Frontal cortex (tissue), 4 donors: ENCODE measurements around the gene CELA3A. TPM values are rescaled to one million over a fixed set of nuclear protein-coding genes. Genes with fewer than 3 reads are reported as not detected.
"Not testable (repeated sequence)": the region's sequence is repeated elsewhere in the genome, so short reads cannot be mapped to it uniquely, and the experiment has no call there.

Experiments
- DNase-seq, 2 donors: peaks; one replicate each; pipeline ENCODE4 v3.0.0; 2012; ENCODE audit warnings: low spot score in 2 of 2
- FAIRE-seq: peaks from 2 replicates; lab custom pipeline; 2012; peaks lifted over from hg19 to GRCh38; lab: Jason Lieb, UNC
- total RNA-seq: library from RNA; depleted of rRNA; stranded (reverse); fragments of >200 nt; gene quantifications from one replicate; pipeline ENCODE4 v1.2.3, GENCODE V29; 2014
- donor health status: control.
- donor health status: control.
- donor health status: control.

CELA3A gene, protein sequence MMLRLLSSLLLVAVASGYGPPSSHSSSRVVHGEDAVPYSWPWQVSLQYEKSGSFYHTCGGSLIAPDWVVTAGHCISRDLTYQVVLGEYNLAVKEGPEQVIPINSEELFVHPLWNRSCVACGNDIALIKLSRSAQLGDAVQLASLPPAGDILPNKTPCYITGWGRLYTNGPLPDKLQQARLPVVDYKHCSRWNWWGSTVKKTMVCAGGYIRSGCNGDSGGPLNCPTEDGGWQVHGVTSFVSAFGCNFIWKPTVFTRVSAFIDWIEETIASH
- total RNA-seq, result not detected

DNA sequence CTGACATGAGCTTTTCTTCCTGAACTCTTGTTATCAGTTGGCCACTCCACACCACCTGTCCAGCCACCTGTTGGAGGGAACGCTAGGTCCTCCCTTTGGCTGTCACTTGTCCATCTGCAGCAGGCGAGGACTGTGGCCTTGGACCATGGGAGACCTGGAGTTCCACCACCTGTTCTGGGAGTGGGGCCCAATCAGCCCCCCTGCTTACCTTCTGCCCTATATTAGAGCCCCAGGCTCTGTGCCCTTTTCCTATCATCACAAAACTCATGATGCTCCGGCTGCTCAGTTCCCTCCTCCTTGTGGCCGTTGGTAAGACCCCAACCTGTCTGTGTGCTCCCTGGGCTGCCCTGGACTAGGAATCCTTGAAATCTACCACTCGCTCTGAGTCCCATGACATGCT is at the start of gene CELA3A:
CELA3A (plus strand) TSS at position 249 of the 400 bp plus-strand sequence; CDS start at position 267, 18 bp downstream.
- FAIRE-seq, result no peak
- no peak for DNase-seq

DNA sequence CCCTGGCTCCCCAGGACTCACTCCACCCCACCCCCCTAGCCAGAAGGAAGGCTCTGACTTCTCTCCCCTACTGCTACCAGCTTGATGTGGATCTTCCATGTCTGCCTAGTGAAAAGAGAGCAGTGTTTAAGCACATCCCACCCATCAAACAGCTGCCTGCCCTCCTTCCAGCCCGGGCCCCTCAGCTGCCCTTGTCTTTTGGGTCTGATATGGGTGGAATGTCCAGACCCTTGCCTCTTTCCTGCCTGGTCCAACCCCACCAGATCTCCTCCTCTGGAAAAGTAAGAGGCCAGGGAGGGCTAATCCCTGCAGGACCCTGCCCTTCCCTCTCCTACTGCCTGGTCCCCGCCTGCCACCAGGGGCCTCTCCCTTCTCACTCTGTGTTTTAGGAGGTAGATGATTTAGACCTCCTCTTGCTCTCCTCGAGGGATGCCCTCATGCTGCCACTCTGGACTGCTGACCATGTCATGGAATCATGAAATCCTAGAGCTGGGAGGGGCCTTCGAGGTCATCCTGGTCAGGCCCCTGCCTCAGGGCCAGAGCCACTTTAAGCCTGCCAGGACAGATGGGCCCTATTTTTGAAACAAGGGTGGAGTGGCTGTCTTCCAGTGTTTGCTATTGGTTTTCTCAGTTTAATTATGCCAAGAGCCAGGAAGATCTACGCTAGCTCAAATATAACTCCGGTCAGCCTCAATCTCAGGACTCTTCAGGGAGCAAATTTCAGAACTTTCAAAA is 48.5 kb upstream of the CELA3A start:
- DNase-seq (no peak), FAIRE-seq (no peak)

DNA sequence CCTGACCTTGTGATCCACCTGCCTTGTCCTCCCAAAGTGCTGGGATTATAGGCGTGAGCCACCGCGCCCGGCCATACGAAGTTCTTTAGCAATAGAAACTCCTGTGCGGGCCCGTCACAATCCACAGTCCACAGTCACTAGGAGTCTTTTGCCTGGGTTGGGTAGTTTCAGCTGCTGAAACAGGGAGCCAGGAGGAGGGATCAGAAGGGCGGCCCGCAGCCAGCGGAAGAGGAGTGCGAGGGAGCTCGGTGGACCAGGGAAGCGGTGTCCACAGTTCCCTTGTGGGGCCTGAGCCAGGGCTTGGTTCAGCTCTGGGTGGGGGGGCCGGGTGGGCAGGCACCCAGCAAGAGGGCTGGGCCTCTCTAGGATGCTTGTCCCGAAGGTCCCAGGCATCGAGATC is 46.4 kb upstream of the CELA3A start:
- DNase-seq, result no peak
- no peak for FAIRE-seq

DNA sequence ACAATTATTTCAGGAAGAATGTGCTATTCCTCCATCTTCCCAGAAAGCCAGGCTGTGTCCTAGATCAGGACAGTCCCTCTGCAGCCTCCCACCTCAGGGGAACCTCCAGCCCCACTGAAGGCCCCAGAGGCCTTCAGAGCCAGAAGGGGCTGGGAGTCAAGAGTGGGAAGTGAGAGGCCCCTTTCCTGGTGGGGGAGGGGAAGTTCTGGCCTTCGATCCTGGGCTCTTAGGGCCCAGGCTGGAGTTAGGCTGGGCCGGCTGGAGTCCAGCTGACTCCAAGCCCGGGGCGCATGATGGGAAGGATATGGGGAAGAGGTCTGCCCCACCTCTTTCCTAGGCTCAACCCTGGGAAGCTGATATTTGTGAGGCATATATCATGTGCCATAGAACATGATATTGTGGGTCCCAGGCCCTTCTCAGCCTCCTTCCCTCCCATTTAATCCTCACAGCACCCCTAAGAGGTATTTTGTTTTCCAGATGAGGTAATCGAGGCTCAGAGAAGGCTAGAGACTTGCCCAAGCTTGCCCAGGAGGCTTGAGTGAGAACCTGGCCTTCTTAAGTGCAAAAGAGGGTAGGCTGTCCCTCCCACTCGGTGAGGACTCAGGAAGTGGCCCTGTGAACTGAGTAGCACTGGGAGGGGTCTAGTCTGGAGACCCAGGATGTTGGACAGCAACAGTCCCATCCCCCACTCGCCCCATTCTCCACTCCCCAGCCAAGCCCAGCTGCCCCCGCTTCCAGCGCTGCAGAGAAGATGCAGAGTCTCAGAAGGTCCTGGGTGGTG is 45.8 kb upstream of the CELA3A start:
- FAIRE-seq, result no peak
- no peak for DNase-seq

DNA sequence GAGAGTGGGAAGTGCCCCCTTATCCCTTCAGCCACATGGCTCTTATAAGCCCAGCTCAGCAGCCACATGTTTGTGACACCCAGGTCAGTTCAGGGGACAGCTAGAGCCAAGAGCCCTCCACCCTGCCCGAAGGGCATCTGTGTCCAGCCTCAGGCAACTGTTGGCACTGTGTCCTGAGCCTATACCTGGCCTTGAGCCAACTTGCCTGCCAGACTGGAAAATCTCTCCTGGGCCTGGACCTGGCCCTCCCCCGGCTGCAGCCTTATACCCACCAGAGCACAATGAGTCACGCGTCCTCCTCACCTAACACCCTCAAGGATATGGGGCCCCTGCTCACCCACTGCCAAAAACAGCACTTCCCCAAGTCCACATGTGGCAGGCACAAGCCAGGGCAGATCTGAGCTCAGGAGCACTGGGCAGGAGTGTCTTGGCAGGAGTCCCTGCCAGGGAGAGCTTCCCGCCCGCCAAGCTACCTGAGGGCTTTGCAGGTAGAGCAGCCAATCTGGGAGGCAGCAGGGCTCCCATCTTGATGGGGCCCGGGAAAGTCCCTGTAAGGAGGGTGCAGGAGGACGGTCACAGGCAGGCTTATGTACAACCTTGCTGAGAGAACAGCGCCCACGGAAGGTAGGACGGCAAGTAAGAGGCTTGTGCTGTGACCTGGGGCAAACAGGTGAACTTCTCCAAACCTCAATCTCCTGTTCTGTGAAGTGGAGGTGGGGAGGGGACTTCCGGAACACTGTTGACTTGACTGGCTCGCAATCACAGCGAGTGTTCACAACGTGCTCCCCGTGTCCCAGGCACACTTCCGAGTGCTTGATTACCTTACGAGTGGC is 44.5 kb upstream of the CELA3A start:
- FAIRE-seq (no peak), DNase-seq (no peak)

DNA sequence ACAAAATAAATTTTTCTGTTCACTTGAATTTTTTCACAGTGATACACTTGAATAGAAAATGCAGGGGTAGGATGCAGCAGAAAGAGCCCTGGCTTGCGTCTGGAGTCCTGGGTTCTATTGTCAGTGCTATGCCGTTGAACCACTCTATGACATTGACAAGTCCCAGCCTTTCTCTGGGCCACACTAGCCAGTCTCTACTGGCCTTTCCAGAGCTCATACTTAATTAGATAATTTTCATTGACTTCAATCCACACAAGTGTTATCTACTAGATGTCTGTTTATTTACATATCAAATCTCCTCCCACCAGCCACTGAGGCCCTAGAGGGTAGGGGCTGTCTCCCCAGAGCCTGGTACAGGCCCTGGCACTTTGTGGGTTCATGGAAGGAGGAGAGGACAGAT is 40.1 kb upstream of the CELA3A start:
- DNase-seq (no peak), FAIRE-seq (no peak)

DNA sequence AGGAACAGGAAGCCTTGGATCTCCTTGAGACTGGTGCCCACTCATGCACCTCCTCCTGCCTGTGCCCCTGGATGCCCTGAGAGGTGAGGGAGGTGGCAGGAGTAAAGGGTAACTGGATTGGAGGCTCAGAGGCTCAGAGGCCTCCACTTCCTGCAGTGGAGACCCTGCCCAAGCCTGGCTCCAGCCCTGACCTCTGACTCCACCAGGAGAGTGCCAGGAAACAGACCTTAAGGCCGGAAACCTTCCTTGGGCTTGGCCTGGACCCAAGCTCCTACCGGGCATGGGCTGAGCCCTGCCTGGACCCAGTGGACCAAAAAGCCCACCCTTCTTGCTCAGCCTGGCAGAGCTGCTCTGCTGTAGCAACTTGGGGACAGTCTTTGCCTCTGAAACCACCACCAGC is 39.7 kb upstream of the CELA3A start:
- FAIRE-seq (no peak), DNase-seq (no peak)

DNA sequence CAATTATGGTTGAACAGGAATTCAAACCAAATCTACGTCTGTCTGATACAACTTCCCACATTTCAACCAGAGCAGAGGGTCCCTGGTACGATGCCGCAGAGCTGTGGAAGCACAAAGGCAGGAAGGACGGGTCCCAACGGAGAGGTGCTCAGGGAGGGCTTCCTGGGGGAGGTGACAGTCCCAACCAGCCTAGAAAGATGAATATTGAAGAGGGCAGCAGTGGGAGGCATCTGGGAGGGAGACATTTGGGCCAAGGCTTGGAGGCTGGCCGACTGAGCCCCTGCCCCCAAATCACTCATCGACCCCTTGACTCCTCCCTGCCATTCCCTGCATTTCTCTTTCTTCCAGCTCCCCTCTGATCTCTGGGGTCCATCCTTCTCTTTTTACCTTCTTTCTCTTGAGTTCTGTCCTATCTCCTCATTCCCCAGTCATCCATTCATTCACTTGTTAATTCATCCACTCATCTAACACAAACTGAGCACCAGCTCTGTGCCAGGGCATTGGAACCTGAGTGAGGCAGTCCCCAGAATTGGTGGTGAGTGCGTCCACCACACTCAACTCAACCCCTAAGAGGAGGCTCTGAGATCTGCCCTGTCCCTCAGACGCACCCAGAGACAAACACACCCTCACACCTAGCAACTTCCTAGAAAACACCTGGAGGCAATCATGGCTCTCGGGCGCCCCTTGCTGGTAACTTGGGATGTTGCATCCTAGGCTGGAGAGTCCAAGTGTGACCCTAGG is 37.8 kb upstream of the CELA3A start:
- FAIRE-seq, result no peak
- DNase-seq, result peak; percentile 38 to 65

DNA sequence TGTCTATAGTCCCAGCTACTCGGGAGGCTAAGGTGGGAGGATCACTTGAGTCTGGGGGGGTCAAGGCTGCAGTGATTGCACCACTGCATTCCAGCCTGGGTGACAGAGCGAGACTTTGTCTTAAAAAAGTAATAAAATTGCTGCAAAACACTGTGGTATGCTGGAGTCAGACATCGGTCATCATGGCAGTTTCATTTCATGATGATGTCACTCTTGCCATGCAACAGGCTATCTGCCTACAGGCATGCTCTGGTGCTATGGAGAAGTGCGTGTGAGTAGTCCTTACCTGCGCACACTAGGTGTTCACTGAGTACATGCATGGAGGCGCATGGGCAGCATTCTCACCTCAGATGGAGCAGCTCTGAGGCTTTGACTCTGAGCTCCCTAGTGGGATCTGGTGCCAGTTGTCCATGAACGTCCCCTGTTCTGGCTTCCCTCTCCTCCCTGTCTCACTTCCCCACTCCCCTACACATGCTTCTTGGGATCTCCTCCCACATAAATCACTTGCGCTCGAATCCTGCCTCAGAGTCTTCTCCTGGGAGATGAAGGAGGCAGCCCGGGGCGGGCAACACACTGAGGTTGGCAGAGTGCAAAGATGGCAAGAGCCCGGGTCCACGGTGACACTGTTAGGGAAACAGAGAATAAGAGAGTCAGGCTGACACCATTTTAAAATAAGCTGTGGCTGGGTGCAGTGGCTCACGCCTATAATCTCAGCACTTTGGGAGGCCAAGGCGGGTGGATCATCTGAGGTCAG is 35.0 kb upstream of the CELA3A start:
- FAIRE-seq (no peak), DNase-seq (no peak)

DNA sequence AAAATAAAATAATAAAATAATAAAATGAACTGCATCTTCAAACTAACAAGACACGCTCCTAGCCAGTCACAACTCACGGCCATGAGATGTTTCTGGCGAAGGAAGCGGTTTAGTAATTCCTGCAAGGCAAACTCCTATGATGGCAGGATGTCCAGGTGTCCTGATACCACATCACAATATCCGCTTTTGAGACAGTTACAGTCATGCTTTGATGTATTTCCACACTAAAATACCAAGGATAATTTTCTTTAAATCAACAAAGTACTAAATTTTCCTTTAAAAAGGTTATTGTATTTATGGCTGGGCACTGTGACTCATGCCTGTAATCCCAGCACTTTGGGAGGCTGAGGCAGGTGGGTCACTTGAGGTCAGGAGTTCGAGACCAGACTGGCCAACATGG is 34.2 kb upstream of the CELA3A start:
- not testable (repeated sequence) for FAIRE-seq, DNase-seq

DNA sequence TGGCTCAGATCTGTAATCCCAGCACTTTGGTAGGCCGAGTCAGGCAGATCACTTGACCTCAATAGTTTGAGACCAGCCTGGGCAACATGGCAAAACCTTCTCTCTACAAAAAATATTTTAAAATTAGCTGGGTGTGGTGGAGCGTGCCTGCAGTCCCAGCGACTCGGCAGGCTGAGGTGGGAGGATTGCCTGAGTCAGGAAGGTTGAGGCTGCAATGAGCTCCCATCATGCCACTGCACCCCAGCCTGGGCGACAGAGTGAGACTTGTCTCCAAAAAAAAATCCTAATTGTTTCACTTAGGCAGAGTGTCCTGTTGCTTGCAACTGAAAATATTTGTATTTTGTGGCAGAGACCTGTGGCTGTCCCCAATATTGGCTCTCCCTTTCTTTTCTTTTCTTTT is 32.4 kb upstream of the CELA3A start:
- FAIRE-seq, DNase-seq: not testable (repeated sequence)

DNA sequence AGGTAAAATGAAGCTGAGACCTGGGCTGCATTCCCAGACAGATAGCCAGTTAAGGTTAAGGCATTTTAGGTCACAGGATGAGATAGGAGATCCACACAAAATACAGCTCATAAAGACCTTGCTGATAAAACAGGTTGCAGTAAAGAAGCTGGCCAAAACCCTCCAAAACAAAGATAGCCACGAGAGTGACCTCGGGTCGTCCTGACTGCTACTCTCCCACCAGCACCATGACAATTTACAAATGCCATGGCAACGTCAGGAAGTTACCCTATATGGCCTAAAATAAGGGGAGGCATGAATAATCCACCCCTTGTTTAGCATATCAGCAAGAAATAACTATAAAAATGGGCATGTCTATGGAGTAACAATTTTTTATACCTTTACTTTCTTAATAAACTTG is 30.9 kb upstream of the CELA3A start:
- not testable (repeated sequence) for FAIRE-seq, DNase-seq

DNA sequence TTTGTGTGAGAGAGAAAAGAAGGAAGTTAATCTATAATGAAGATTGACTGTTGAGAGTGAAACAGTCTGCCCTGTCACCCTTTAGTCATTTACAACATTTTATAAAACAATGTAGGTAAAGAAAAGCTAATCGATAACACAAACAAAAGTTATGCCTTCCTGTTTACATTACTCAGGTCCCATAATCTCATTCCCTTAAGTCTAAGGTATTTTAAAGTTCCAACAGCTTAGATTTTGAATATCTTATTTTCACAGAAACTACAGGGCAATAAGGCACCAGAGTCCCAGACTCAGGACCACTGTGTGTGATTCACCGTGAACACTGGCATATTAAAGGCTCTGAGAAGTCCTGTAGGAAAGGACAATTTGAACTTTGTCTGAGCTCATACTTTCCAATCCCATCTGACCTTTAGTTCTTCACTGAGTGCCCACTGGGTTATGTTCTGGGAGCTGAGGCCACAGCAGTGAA is 28.4 kb upstream of the CELA3A start:
- FAIRE-seq, DNase-seq: not testable (repeated sequence)

DNA sequence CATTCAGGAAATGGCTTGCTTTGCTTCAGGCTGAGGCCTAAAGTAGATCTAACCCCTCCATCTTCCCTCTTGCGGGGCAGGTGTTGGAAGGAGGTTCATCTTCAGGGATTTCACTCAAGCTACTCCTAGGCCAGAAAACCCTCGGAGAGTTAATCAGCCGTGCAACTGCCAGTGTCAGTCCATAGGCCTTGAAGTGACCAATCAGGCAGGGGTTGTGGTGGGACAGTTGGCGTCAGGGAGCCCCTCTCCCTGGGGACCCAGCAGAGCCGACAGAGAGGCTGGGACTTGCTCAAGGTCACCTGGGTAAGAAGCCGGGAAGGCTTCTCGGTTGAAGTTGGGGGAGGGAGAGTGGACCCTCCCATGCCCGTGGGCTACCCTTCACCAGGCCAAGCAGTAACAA is 27.5 kb upstream of the CELA3A start:
- FAIRE-seq, result not testable (repeated sequence)

DNA sequence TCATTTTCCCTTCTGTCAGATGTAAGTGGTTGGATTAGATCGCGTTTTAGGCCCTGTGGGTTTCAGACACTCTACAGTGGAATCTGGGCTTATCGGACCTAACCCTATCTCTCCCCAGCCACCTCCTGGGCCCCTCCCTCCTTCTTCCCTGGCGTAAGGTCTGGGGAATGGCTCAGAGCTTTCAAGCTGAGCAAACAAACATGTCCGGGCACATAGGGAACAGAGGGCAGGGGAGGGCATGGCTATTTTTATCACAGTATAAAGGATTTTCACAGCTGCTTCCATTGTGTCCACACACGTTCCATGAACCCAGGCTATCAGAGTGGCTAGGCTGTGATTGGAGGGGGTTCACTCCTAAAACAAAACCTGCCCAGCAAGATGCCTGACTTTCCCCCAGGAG is 26.8 kb upstream of the CELA3A start:
- FAIRE-seq, DNase-seq: not testable (repeated sequence)

More for the DNA sequence above, 27.5 kb upstream of the CELA3A start:
- DNase-seq, result not testable (repeated sequence)

DNA sequence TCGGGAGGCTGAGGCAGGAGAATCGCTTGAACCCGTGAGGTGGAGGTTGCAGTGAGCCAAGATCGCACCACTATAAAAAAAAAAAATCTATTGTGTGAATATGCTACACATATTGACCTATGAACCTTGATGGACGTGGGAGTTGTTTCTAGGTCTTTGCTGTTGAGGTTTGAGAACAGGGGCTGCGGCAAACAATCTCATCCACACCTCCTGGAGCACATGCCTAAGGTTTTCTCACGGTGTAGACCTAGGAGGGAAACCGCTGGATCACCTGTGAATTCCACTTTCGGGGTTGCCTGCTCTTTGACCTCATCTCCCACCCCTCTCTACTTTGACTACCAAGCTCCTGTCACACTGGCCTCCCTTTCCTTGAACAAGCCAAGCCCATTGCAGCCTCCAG is 26.2 kb upstream of the CELA3A start:
- not testable (repeated sequence) for DNase-seq, FAIRE-seq

DNA sequence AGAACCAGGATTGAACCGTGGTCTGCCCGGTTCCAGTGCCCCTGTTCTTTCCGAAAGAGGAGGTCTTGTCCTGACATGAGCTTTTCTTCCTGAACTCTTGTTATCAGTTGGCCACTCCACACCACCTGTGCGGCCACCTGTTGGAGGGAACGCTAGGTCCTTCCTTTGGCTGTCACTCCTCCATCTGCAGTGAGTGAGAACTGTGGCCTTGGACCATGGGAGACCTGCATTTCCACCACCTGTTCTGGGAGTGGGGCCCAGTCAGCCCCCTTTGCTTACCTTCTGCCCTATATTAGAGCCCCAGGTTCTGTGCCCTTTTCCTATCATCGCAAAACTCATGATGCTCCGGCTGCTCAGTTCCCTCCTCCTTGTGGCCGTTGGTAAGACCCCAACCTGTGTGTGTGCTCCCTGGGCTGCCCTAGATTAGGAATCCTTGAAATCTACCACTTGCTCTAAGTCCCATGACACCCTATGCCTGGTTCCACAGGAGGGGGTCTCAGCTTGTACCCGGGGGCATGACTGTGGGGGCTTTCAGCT is 24.7 kb upstream of the CELA3A start, which contains the start of gene CELA3B:
CELA3B (plus strand) TSS at position 320 of the 537 bp plus-strand sequence; CDS start at position 338, 18 bp downstream.
- not testable (repeated sequence) for FAIRE-seq

DNA sequence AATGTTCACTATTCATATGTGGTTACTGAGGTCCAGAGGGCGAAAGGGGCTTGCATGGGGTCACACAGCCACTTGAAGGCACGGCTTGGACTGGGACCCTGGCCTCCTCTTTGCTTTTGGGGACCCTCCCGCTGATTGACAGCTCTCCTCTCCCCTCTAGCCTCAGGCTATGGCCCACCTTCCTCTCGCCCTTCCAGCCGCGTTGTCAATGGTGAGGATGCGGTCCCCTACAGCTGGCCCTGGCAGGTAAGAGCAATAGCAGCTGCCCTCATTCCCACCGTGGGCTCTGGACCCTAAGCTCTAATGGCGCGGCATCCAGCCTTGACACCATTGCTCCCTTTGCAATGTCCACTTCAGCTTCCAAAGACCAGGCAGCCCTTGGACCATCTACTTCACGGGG is 23.2 kb upstream of the CELA3A start:
- DNase-seq, FAIRE-seq: not testable (repeated sequence)

More for the DNA sequence above, 24.7 kb upstream of the CELA3A start, which contains the start of gene CELA3B:
- not testable (repeated sequence) for DNase-seq
